Esophagus squamous epithelium (tissue), 4 donors: Measurements from ENCODE around the gene DDX20.

ENCODE experiments used
- CTCF ChIP-seq, 6 experiments: fragments of 450-650 bp in 4 of 6; fragments of 200-600 bp in 2 of 6; sonication (generic) in 2 of 6; IDR thresholded peaks; one replicate each; pipeline ENCODE4 v1.5.1; 2016 to 2019; ENCODE audit warnings: antibody characterized with exemption in 6 of 6, mild to moderate bottlenecking in 4 of 6, moderate library complexity in 4 of 6
- POLR2A ChIP-seq, 4 donors: fragments of 450-650 bp; IDR thresholded peaks; one replicate each; pipeline ENCODE4 v1.6.1; 2017; ENCODE audit warnings: antibody characterized with exemption in 4 of 4, mild to moderate bottlenecking in 4 of 4, moderate library complexity in 3 of 4

GRCh38 chr1:111734856-111735255 lies 20.8 kb upstream of the DDX20 start:
- no peak for TF ChIP-seq POLR2A (IDR thresholded peaks at IDR 0.05)
- no peak for TF ChIP-seq CTCF (IDR thresholded peaks at IDR 0.05)
